Breast epithelium (tissue), 3 donors: Measurements from ENCODE around the gene TBC1D2.
"Not testable (repeated sequence)": the region's sequence is repeated elsewhere in the genome, so short reads cannot be mapped to it uniquely, and the experiment has no call there.

Experiments used
- POLR2A ChIP-seq: fragments of 450-650 bp; IDR thresholded peaks from one replicate; pipeline ENCODE4 v1.6.1; 2016; ENCODE audit warnings: antibody characterized with exemption, mild to moderate bottlenecking, moderate library complexity
- POLR2AphosphoS5 ChIP-seq, 3 donors: sonication (generic); formaldehyde crosslinking; IDR thresholded peaks; one replicate each; pipeline ENCODE4 v1.6.1; 2017; ENCODE audit warnings: antibody characterized with exemption in 3 of 3
- TF ChIP-seq, protein P1 (sequence below), 3 donors: fragments of 450-650 bp; IDR thresholded peaks; one replicate each; pipeline ENCODE4 v1.5.1; 2016 to 2017; ENCODE audit warnings: antibody characterized with exemption in 3 of 3, mild to moderate bottlenecking in 3 of 3, moderate library complexity in 3 of 3

DNA sequence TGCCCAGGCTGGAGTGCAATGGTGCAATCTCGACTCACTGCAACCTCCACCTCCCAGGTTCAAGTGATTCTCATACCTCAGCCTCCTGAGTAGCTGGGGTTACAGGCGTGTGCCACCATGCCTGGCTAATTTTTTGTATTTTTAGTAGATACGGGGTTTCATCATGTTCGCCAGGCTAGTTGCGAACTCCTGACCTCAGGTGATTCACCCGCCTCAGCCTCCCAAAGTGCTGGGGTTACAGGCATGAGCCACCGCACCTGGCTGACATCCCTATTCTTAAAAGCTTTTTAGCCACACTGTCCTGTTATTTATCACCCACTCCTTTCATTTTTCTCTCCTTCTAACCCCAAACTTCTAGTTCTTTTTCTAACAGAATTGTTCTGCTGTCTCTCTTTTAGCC, 27.7 kb upstream of the TBC1D2 start:
- not testable (repeated sequence) for TF ChIP-seq POLR2A; POLR2AphosphoS5 (IDR thresholded peaks at IDR 0.05)
- TF ChIP-seq, protein P1, sequence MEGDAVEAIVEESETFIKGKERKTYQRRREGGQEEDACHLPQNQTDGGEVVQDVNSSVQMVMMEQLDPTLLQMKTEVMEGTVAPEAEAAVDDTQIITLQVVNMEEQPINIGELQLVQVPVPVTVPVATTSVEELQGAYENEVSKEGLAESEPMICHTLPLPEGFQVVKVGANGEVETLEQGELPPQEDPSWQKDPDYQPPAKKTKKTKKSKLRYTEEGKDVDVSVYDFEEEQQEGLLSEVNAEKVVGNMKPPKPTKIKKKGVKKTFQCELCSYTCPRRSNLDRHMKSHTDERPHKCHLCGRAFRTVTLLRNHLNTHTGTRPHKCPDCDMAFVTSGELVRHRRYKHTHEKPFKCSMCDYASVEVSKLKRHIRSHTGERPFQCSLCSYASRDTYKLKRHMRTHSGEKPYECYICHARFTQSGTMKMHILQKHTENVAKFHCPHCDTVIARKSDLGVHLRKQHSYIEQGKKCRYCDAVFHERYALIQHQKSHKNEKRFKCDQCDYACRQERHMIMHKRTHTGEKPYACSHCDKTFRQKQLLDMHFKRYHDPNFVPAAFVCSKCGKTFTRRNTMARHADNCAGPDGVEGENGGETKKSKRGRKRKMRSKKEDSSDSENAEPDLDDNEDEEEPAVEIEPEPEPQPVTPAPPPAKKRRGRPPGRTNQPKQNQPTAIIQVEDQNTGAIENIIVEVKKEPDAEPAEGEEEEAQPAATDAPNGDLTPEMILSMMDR (IDR thresholded peaks at IDR 0.05): not testable (repeated sequence)
